ENCODE data around the gene DACT3.

Gene DACT3

DNA sequence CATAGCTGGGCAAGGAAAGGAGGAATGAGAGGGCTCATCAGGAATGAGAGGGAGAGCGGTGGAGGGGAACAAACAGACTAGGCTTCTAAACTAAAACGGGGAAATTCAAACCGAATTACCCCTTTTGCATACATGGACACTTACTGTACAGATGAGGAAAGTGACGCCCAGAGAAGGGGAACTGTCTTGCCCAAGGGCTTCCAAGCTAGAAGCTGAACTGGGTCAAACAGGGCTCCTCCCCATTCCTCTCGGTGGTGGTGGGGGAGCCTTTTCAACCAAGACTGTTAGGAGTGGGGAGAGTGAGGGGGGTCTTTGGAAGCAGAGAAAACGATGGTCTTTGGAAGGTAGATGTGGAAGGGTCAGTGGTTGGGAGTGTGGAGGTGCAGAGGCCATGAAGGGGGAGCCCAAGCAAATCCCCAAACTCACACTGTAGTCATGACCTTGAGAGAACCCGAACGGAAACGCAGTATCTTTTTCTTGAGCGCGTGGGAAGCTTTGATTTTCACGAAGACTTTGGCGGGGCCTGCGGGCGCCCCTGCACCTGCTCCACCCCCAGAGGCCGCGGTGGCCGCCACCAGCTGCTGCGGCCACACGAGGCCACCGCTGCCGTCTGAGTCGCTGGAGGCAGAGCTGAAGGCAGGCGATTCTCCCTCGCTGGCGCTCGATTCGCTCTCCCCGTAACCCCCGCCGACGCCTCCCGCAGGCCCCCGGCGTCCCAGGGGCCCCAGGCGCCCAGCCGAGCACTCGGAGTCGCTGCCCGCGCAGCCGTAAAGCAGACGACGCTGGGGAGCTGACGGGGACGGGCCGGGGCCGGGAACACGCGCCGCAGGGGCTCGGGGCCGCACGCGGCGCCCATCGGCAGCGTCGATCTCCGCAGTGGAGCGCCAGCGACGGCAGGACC, 12.7 kb downstream of the DACT3 start:
- DNase-seq (ENCODE audit: extremely low spot score) = no peak
- ChIA-PET POLR2A (interaction anchor here (1.1 kb wide), 1 partner anchor 8 kb away, joined by 4 read pairs; no protein-coding TSS in a partner anchor), CTCF (interaction anchor here (0.7 kb wide), 1 partner anchor 835 kb away, joined by 3 read pairs; no protein-coding TSS in a partner anchor)
- TF ChIP-seq LEF1 (IDR thresholded peaks at IDR 0.05; ENCODE audit: borderline replicate concordance) (no peak), CTBP1 (IDR thresholded peaks at IDR 0.05; ENCODE audit: borderline replicate concordance) (no peak), FOXK2 (IDR thresholded peaks at IDR 0.05) (no peak), BHLHE40 (IDR thresholded peaks at IDR 0.05; ENCODE audit: borderline replicate concordance) (no peak), FOXA1 (IDR thresholded peaks at IDR 0.05) (no peak), SP1 (IDR thresholded peaks at IDR 0.05) (no peak), NFRKB (IDR thresholded peaks at IDR 0.05) (no peak), TARDBP (IDR thresholded peaks at IDR 0.05) (no peak), FOXM1 (IDR thresholded peaks at IDR 0.05; ENCODE audit: borderline replicate concordance) (no peak), SUZ12 (IDR thresholded peaks at IDR 0.05) (no peak)

DNA sequence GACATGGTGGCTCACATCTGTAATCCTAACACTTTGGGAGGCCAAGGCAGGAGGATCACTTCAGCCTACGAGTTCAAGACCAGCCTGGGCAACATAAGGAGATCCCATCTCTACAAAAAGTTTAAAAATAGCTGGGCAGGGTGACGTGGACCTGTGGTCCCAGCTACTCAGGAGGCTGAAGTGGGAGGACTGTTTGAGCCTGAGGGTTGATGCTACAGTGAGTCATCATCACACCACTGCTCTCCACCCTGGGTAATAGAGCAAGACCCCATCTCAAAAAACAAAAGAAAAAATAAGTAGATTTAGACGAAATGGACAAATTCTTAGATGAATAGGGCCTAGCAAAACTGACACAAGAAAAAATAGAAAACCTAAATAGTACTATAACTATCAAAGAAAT, 14.6 kb downstream of the DACT3 start:
- no peak for TF ChIP-seq HDGF (IDR thresholded peaks at IDR 0.05; ENCODE audit: borderline replicate concordance)
- TF ChIP-seq ZNF384 (IDR thresholded peaks at IDR 0.05) = no peak
- no peak for TF ChIP-seq BHLHE40 (IDR thresholded peaks at IDR 0.05; ENCODE audit: borderline replicate concordance)
- TF ChIP-seq LEF1 (IDR thresholded peaks at IDR 0.05; ENCODE audit: borderline replicate concordance) = no peak
- no peak for TF ChIP-seq ARNT (IDR thresholded peaks at IDR 0.05)
- POLR2A ChIA-PET = interaction anchor here (0.7 kb wide), 1 partner anchor 15 kb away, joined by 3 read pairs; the partner anchor contains the start of gene DACT3
- DNase-seq (ENCODE audit: extremely low spot score) = no peak
- CTCF ChIA-PET = no interaction called here

DNA sequence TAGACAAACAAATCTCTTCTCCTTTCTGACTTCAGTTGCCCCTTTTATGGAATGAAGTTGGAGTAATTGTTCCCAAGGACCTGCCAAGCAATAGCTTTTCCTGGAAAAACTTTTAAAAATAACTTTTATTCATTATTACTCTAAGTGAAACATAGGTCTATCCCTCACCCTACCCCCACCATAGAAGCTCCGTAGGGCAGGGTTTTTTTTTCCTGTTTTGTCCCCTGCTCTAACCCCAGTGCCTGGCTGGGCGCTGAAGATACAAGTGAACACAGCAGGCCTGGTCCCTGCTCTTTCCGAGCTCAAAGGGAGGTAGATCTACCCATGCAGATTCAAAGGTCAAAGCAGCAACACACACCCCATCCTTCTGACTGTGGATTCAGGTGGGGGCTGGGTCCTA, 16.3 kb downstream of the DACT3 start:
- DNase-seq (ENCODE audit: extremely low spot score) = no peak
- ChIA-PET POLR2A (no interaction called here), CTCF (interaction anchor here (1.0 to 2.0 kb wide), 2 partner anchors 17 to 31 kb away, joined by 4 to 9 read pairs; no protein-coding TSS in a partner anchor)
- TF ChIP-seq LEF1 (IDR thresholded peaks at IDR 0.05; ENCODE audit: borderline replicate concordance) (no peak), ZNF384 (IDR thresholded peaks at IDR 0.05) (no peak), FOXA1 (IDR thresholded peaks at IDR 0.05) (no peak), CTBP1 (IDR thresholded peaks at IDR 0.05; ENCODE audit: borderline replicate concordance) (no peak), FOXM1 (IDR thresholded peaks at IDR 0.05; ENCODE audit: borderline replicate concordance) (no peak)

- no peak for DNase-seq (ENCODE audit: extremely low spot score)
- POLR2A ChIA-PET = interaction anchor here (1.2 to 1.6 kb wide), 2 partner anchors 8 to 38 kb away, joined by 3 to 4 read pairs; no protein-coding TSS in a partner anchor
- CTCF ChIA-PET = no interaction called here
- TF ChIP-seq LEF1 (IDR thresholded peaks at IDR 0.05; ENCODE audit: borderline replicate concordance) (no peak), SUZ12 (IDR thresholded peaks at IDR 0.05) (no peak), FOXM1 (IDR thresholded peaks at IDR 0.05; ENCODE audit: borderline replicate concordance) (no peak), FOXK2 (IDR thresholded peaks at IDR 0.05) (no peak), ELF4 (IDR thresholded peaks at IDR 0.05) (no peak), SP1 (IDR thresholded peaks at IDR 0.05) (no peak), NFRKB (IDR thresholded peaks at IDR 0.05) (no peak)
Observed at GRCh38 chr19:46640656-46641055, 20.3 kb downstream of the DACT3 start.

- POLR2A ChIA-PET = interaction anchor here (1.2 to 1.6 kb wide), 2 partner anchors 9 to 37 kb away, joined by 3 to 4 read pairs; no protein-coding TSS in a partner anchor
- DNase-seq (ENCODE audit: extremely low spot score) = no peak
- CTCF ChIA-PET = interaction anchor here (0.6 kb wide), 2 partner anchors 17 to 25 kb away, joined by 3 read pairs; no protein-coding TSS in a partner anchor
- no peak for TF ChIP-seq LEF1 (IDR thresholded peaks at IDR 0.05; ENCODE audit: borderline replicate concordance)
- no peak for TF ChIP-seq L3MBTL2 (conservative IDR thresholded peaks at IDR 0.05)
- TF ChIP-seq FOXA1 (IDR thresholded peaks at IDR 0.05) = no peak
- TF ChIP-seq BHLHE40 (IDR thresholded peaks at IDR 0.05; ENCODE audit: borderline replicate concordance) = no peak
- no peak for TF ChIP-seq HDGF (IDR thresholded peaks at IDR 0.05; ENCODE audit: borderline replicate concordance)
- TF ChIP-seq FOXM1 (IDR thresholded peaks at IDR 0.05; ENCODE audit: borderline replicate concordance) = no peak
- TF ChIP-seq CTBP1 (IDR thresholded peaks at IDR 0.05; ENCODE audit: borderline replicate concordance) = no peak
- TF ChIP-seq TARDBP (IDR thresholded peaks at IDR 0.05) = no peak
- TF ChIP-seq NFRKB (IDR thresholded peaks at IDR 0.05) = no peak
- TF ChIP-seq ARNT (IDR thresholded peaks at IDR 0.05) = no peak
- TF ChIP-seq, protein P1, sequence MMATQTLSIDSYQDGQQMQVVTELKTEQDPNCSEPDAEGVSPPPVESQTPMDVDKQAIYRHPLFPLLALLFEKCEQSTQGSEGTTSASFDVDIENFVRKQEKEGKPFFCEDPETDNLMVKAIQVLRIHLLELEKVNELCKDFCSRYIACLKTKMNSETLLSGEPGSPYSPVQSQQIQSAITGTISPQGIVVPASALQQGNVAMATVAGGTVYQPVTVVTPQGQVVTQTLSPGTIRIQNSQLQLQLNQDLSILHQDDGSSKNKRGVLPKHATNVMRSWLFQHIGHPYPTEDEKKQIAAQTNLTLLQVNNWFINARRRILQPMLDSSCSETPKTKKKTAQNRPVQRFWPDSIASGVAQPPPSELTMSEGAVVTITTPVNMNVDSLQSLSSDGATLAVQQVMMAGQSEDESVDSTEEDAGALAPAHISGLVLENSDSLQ (IDR thresholded peaks at IDR 0.05) = no peak
- TF ChIP-seq FOXK2 (IDR thresholded peaks at IDR 0.05) = no peak
- TF ChIP-seq ZNF384 (IDR thresholded peaks at IDR 0.05) = no peak
Observed at GRCh38 chr19:46639358-46640182, 21.4 kb downstream of the DACT3 start.

- ChIA-PET CTCF (interaction anchor here (0.7 kb wide), 1 partner anchor 24 kb away, joined by 3 read pairs; the partner anchor contains the start of gene DACT3), POLR2A (interaction anchor here (0.6 kb wide), 1 partner anchor 24 kb away, joined by 3 read pairs; no protein-coding TSS in a partner anchor)
- TF ChIP-seq SUZ12 (IDR thresholded peaks at IDR 0.05) = no peak
- no peak for TF ChIP-seq ZNF384 (IDR thresholded peaks at IDR 0.05)
- TF ChIP-seq L3MBTL2 (conservative IDR thresholded peaks at IDR 0.05) = no peak
- no peak for TF ChIP-seq TARDBP (IDR thresholded peaks at IDR 0.05)
- no peak for TF ChIP-seq HDGF (IDR thresholded peaks at IDR 0.05; ENCODE audit: borderline replicate concordance)
- no peak for TF ChIP-seq ELF4 (IDR thresholded peaks at IDR 0.05)
- TF ChIP-seq ARNT (IDR thresholded peaks at IDR 0.05) = no peak
- TF ChIP-seq FOXK2 (IDR thresholded peaks at IDR 0.05) = no peak
- TF ChIP-seq FOXA1 (IDR thresholded peaks at IDR 0.05) = no peak
- no peak for TF ChIP-seq LEF1 (IDR thresholded peaks at IDR 0.05; ENCODE audit: borderline replicate concordance)
- TF ChIP-seq CTBP1 (IDR thresholded peaks at IDR 0.05; ENCODE audit: borderline replicate concordance) = no peak
- TF ChIP-seq SP1 (IDR thresholded peaks at IDR 0.05) = no peak
- DNase-seq (ENCODE audit: extremely low spot score) = no peak
Observed at GRCh38 chr19:46637224-46637623, 23.8 kb downstream of the DACT3 start.

All from HEK293T (cell line).